Chondrocyte (in vitro differentiated cells): ENCODE data around the gene DGKI. TPM values are rescaled to one million over a fixed set of nuclear protein-coding genes. Genes with fewer than 3 reads are reported as not detected.
A peak's percentile ranks its signal among the peaks of the same experiment; 100 is the strongest.
"Not testable (repeated sequence)": the region's sequence is repeated elsewhere in the genome, so short reads cannot be mapped to it uniquely, and the experiment has no call there.

ENCODE experiments used
- DNase-seq: peaks from one replicate; pipeline ENCODE4 v3.0.0; 2021; ENCODE audit warnings: mixed read lengths, low spot score
- H3K27ac Mint-ChIP-seq: one replicate; pipeline ENCODE4 v1.8.0; 2021; ENCODE audit warnings: mild to moderate bottlenecking, moderate library complexity, mixed read lengths; ENCODE audit not compliant: unreplicated experiment
- H3K27me3 Mint-ChIP-seq: 2 replicates; pipeline ENCODE4 v1.8.0; 2021; ENCODE audit warnings: low read depth, mixed read lengths
- H3K36me3 Mint-ChIP-seq: 2 replicates; pipeline ENCODE4 v1.8.0; 2021; ENCODE audit warnings: low read depth, mixed read lengths
- H3K4me1 Mint-ChIP-seq: 2 replicates; pipeline ENCODE4 v1.8.0; 2021; ENCODE audit warnings: low read depth, mild to moderate bottlenecking, mixed read lengths
- H3K4me3 Mint-ChIP-seq: one replicate; pipeline ENCODE4 v1.8.0; 2021; ENCODE audit warnings: mild to moderate bottlenecking, moderate library complexity, mixed read lengths; ENCODE audit not compliant: unreplicated experiment
- H3K9me3 Mint-ChIP-seq: 2 replicates; pipeline ENCODE4 v1.8.0; 2021; ENCODE audit warnings: low read depth, mixed read lengths
- total RNA-seq: library from RNA; stranded (reverse); gene quantifications from 3 replicates; pipeline ENCODE4 v1.2.1, GENCODE V29; 2021
- TF ChIP-seq, protein P1 (sequence below): fragments of 200-600 bp; sonication (generic); IDR thresholded peaks from 2 replicates; pipeline ENCODE4 v1.5.0; 2021; ENCODE audit warnings: antibody characterized with exemption, mild to moderate bottlenecking, moderate library complexity

Gene DGKI
- total RNA-seq, 1 donor from 2014 or later = 15.3 TPM

DNA sequence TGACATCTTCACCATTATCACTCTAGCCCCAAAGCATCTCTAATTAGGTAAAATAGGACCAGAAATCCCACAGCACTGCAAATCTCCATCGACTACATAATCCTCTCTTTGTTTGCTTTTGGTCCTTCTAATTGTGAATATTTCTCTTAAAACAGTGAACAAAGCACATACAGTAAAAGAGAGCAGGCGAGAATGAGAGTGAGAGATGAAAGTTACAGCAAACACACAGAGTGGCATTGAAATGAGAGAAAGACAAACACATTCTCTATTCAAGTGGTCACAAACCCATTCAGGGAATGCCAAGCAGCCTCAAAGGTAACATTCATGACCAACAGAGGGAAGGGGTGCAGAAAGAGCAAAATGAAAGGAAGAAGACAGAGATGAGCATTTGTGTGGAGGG, 393.4 kb downstream of the DGKI start:
- peaks cover 7% of the 10 kb centered on the region for H3K9me3 Mint-ChIP-seq
- TF ChIP-seq, protein P1, sequence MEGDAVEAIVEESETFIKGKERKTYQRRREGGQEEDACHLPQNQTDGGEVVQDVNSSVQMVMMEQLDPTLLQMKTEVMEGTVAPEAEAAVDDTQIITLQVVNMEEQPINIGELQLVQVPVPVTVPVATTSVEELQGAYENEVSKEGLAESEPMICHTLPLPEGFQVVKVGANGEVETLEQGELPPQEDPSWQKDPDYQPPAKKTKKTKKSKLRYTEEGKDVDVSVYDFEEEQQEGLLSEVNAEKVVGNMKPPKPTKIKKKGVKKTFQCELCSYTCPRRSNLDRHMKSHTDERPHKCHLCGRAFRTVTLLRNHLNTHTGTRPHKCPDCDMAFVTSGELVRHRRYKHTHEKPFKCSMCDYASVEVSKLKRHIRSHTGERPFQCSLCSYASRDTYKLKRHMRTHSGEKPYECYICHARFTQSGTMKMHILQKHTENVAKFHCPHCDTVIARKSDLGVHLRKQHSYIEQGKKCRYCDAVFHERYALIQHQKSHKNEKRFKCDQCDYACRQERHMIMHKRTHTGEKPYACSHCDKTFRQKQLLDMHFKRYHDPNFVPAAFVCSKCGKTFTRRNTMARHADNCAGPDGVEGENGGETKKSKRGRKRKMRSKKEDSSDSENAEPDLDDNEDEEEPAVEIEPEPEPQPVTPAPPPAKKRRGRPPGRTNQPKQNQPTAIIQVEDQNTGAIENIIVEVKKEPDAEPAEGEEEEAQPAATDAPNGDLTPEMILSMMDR = no peak
- H3K27me3 Mint-ChIP-seq = no peaks in the 10 kb centered on the region
- peaks cover 12% of the 10 kb centered on the region for H3K4me1 Mint-ChIP-seq
- H3K27ac Mint-ChIP-seq = no peak overlapping the region
- no peak overlapping the region for H3K4me3 Mint-ChIP-seq
- no peak for DNase-seq
- H3K36me3 Mint-ChIP-seq = peaks cover 3% of the 10 kb centered on the region

DNA sequence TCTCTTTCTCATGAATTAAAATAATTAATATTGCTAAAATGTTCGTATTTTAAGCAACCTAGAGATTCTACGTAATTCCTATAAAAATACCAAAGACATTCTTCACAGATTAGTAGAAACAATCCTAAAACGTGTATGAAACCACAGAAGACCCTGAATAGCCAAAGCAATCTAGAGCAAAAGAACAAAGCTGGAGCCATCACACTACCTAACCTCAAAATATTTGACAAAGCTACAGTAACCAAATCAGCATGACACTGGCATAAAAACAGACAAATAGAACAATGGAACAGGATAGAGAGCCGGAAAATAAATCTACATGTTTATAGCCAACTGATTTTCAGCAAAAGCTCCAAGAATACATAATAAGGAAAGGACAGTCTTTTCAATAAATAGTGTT, 397.8 kb downstream of the DGKI start:
- H3K27me3 Mint-ChIP-seq = no peaks in the 10 kb centered on the region
- H3K4me1 Mint-ChIP-seq = peaks cover 34% of the 10 kb centered on the region
- no peak overlapping the region for H3K4me3 Mint-ChIP-seq
- TF ChIP-seq, protein P1 = no peak
- peaks cover 7% of the 10 kb centered on the region for H3K9me3 Mint-ChIP-seq
- H3K27ac Mint-ChIP-seq = no peak overlapping the region
- no peak for DNase-seq
- peaks cover 3% of the 10 kb centered on the region for H3K36me3 Mint-ChIP-seq

DNA sequence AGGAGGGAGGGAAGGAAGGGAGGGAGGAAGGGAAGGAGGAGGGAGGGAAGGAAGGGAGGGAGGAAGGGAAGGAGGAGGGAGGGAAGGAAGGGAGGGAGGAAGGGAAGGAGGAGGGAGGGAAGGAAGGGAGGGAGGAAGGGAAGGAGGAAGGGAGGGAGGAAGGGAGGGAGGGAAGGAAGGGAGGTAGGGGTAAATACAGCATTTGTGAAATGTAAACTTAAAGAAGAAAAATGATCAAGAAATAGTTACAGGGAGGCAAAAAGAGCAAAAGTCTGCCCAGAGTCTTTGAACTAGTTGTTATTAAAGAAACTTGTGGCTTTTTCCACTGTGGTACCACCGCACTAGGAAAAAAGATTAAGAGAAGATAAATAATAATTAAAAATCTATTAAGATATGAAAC, 398.2 kb downstream of the DGKI start:
- not testable (repeated sequence) for H3K9me3 Mint-ChIP-seq, H3K4me3 Mint-ChIP-seq, H3K27me3 Mint-ChIP-seq, DNase-seq, H3K36me3 Mint-ChIP-seq, H3K27ac Mint-ChIP-seq
- H3K4me1 Mint-ChIP-seq = peaks cover 37% of the 10 kb centered on the region

DNA sequence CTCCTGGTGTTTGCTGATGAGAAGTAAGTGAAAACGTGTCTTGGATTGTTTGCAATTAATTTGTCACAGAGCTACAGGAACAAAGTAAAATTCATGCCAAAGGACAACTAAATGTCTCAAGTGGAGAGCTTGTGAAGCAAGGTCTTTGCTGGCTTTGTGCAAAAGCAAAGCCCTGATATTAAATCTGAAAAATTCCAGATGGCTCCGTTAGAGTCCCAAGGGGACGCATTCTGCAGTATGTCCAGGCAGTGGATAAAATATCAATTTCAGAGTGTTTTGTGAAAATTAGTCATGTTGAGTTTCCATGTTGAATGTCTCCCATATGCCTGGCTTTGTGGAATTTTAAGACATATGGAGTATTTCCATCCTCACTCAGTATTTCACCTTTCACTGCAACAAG, 400.7 kb downstream of the DGKI start:
- TF ChIP-seq, protein P1 = no peak
- peaks cover 7% of the 10 kb centered on the region for H3K9me3 Mint-ChIP-seq
- H3K4me3 Mint-ChIP-seq = no peak overlapping the region
- no peak for DNase-seq
- H3K27me3 Mint-ChIP-seq = no peaks in the 10 kb centered on the region
- H3K36me3 Mint-ChIP-seq = peaks cover 3% of the 10 kb centered on the region
- peaks cover 53% of the 10 kb centered on the region for H3K4me1 Mint-ChIP-seq
- no peak overlapping the region for H3K27ac Mint-ChIP-seq

DNA sequence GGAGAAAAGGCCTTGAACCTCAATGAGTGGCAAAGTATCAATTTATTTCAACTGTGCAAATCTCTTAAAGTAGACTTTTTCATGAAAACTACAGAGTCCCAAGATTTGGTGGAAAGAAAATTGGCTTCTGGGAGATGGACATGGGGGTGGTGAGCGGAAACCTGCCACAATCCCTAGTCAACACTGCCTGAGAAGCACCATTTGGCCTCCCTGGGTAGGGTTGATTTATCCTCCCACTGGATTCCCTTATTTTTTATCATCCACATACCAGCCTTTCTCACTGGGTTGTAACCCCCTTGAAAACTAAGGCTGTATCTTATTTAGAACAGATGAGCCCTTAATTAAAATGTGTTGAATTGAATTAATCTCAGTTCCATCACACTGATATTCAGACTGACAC, 401.5 kb downstream of the DGKI start:
- DNase-seq = no peak
- TF ChIP-seq, protein P1 = no peak
- Mint-ChIP-seq H3K27me3 (no peaks in the 10 kb centered on the region), H3K4me3 (no peak overlapping the region), H3K36me3 (peaks cover 3% of the 10 kb centered on the region), H3K9me3 (peaks cover 7% of the 10 kb centered on the region), H3K4me1 (peaks cover 56% of the 10 kb centered on the region), H3K27ac (no peak overlapping the region)

DNA sequence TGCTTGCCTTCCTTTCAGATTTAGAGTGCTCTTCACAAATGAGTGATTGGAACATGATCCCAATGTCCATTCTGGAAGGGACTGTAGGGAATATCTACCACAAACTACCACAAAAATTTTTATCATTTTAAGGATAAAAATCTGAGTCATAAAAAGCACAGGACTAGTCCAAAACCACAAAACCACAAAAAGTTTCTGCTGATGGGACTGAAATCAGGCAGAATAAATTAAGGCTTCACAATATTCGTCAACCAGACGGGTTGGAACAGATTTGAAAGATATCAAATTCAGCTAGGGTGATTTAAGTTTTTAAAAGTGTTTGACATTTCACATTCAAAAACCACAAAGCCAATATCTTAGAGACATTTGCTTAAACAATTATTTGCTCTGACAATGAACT, 403.2 kb downstream of the DGKI start:
- Mint-ChIP-seq H3K27ac (peak overlapping the region; percentile 25), H3K27me3 (no peaks in the 10 kb centered on the region)
- no peak for DNase-seq

More for the DNA sequence above, 403.2 kb downstream of the DGKI start:
- Mint-ChIP-seq H3K36me3 (no peaks in the 10 kb centered on the region), H3K4me1 (peaks cover 58% of the 10 kb centered on the region), H3K4me3 (no peak overlapping the region), H3K9me3 (no peaks in the 10 kb centered on the region)
- TF ChIP-seq, protein P1 = no peak
